ENCODE data around the gene AP3B2.
"Not testable (repeated sequence)": the region's sequence is repeated elsewhere in the genome, so short reads cannot be mapped to it uniquely, and the experiment has no call there.

The AP3B2 gene

GRCh38 chr15:82647045-82647834 lies 62.4 kb downstream of the AP3B2 start, which contains the start of gene CPEB1:
TSS of gene CPEB1 (minus strand) at chr15:82647363. CDS start at chr15:82628459, 18,904 bp downstream.
- DNase-seq = peak; percentile 64

GRCh38 chr15:82646250-82647044 lies 63.2 kb downstream of the AP3B2 start:
- DNase-seq = peak; percentile 60

GRCh38 chr15:82644967-82645852 lies 64.5 kb downstream of the AP3B2 start:
- DNase-seq = not testable (repeated sequence)

GRCh38 chr15:82643992-82644391 lies 65.7 kb downstream of the AP3B2 start:
- no peak for DNase-seq

- no peak for DNase-seq
These were observed 67.0 kb downstream of the AP3B2 start for GRCh38 chr15:82642656-82643055.

- no peak for DNase-seq
These were observed 68.4 kb downstream of the AP3B2 start for GRCh38 chr15:82641129-82641798.

GRCh38 chr15:82640672-82641071 lies 69.0 kb downstream of the AP3B2 start:
- no peak for DNase-seq

GRCh38 chr15:82635798-82636197 lies 73.9 kb downstream of the AP3B2 start:
- DNase-seq = no peak

GRCh38 chr15:82630033-82630432 lies 79.6 kb downstream of the AP3B2 start:
- no peak for DNase-seq

GRCh38 chr15:82625136-82625535 lies 84.5 kb downstream of the AP3B2 start:
- no peak for DNase-seq

GRCh38 chr15:82624438-82624837 lies 85.2 kb downstream of the AP3B2 start:
- no peak for DNase-seq

- no peak for DNase-seq
These were observed 85.7 kb downstream of the AP3B2 start for GRCh38 chr15:82624008-82624407.

- peak; percentile 13 for DNase-seq
These were observed 87.7 kb downstream of the AP3B2 start for GRCh38 chr15:82621970-82622369.

- no peak for DNase-seq
These were observed 95.9 kb downstream of the AP3B2 start for GRCh38 chr15:82613747-82614146.

- no peak for DNase-seq
These were observed 98.3 kb downstream of the AP3B2 start for GRCh38 chr15:82611348-82611747.
